ENCODE results near the gene HYLS1. TPM values are rescaled to one million over a fixed set of nuclear protein-coding genes. Genes with fewer than 3 reads are reported as not detected.

The HYLS1 gene
- total RNA-seq, 1 experiment from 2014 or later, result 8.1 TPM

DNA sequence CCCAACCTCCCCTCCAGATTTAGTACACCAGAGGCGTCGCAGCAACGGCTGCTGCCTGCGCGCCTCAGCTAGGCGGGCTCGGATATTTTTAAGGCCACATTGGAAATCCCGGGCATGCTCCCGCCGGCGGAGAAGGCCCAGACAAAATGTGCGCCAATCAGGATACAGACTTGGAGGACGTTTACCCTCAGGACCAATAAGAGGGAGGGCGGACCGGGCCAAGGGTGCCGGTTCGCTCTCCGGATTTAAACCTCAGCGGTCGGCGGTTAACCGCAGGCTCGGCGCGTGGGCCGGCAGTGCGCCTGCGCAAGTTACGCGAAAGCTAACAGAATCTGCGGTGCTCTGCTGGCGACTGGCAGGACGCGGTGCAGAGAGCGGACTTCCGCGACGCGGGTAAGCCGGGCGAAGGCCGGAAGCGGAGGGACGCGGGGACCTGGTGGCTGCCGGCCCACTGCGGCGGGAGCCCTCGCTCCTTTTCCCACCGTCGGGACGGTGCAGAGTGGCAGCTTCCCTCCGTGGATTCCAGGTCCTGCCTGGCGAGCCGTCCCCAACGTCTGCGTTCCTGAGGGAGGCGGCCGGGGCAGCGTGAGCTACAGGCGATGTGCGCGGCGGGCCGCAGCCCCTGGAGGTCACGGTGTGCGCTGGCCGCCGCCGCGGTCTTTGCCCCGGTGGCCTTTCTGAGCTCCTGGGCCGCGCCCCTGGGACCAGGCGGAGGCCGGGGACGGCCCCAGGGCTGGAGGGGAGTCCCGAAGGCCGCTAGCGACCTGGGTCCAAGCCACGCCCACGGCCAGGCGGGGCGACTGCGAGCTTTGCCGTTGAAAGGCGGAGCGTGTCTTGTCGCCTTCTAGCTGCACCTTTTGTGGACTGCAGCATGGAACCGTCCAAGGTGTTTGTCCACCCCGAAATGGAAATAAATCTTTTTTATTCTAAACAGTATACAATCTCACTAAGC is at the start of gene HYLS1 (continued):
- TF ChIP-seq, protein P1, sequence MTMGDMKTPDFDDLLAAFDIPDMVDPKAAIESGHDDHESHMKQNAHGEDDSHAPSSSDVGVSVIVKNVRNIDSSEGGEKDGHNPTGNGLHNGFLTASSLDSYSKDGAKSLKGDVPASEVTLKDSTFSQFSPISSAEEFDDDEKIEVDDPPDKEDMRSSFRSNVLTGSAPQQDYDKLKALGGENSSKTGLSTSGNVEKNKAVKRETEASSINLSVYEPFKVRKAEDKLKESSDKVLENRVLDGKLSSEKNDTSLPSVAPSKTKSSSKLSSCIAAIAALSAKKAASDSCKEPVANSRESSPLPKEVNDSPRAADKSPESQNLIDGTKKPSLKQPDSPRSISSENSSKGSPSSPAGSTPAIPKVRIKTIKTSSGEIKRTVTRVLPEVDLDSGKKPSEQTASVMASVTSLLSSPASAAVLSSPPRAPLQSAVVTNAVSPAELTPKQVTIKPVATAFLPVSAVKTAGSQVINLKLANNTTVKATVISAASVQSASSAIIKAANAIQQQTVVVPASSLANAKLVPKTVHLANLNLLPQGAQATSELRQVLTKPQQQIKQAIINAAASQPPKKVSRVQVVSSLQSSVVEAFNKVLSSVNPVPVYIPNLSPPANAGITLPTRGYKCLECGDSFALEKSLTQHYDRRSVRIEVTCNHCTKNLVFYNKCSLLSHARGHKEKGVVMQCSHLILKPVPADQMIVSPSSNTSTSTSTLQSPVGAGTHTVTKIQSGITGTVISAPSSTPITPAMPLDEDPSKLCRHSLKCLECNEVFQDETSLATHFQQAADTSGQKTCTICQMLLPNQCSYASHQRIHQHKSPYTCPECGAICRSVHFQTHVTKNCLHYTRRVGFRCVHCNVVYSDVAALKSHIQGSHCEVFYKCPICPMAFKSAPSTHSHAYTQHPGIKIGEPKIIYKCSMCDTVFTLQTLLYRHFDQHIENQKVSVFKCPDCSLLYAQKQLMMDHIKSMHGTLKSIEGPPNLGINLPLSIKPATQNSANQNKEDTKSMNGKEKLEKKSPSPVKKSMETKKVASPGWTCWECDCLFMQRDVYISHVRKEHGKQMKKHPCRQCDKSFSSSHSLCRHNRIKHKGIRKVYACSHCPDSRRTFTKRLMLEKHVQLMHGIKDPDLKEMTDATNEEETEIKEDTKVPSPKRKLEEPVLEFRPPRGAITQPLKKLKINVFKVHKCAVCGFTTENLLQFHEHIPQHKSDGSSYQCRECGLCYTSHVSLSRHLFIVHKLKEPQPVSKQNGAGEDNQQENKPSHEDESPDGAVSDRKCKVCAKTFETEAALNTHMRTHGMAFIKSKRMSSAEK (CRISPR knock-in tag; IDR thresholded peaks at IDR 0.05; ENCODE audit: borderline replicate concordance), result 0 out of 2 replicates have a peak, but pooled peaks have one; percentile 21
- TF ChIP-seq ZNF317 (CRISPR knock-in tag; IDR thresholded peaks at IDR 0.05; ENCODE audit: borderline replicate concordance, low read depth) (peak; percentile 60), CREM (CRISPR knock-in tag; IDR thresholded peaks at IDR 0.05) (peak; percentile 67; the same call in 1 of the 2 replicates)

DNA sequence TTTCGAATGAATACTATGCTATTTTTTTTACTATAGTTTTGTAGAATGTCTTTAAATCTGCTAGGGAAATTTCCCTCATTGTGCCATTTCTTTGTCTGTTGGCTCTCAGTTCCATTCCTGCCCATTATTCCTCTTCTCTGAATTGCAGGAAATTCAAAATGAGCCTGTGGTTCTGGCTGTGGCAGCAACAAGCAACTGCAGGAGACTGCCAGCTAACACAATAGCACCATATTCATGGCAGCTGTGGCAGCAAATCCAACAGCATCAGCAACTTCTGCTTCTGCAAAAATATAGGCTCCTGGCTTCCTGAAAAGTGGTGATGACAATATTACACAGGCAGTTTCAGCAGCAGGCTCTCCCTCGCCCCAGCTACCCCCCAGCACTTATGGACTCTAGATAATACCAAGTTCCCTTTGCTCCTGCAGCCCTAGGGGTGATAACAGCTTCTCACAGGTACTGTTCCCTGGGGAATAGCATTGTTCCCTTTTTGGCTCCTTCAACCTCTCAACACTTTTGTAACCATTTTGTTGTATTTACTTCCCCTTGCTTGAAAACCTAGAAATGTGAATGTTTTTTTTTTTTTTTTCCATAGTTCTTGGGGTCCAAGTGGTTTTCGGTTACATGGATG is 45.0 kb upstream of the HYLS1 start:
- no peak for DNase-seq (ENCODE audit: low spot score)
- H3K36me3 Mint-ChIP-seq, result peaks cover 15% of the 10 kb centered on the region
- H3K27ac Mint-ChIP-seq, result no peak overlapping the region
- ATAC-seq, result peak; percentile 85
- ChIA-PET CTCF (interaction anchor here (0.7 to 1.0 kb wide), 3 partner anchors 92 to 496 kb away, joined by 3 to 4 read pairs (median 3); no protein-coding TSS in a partner anchor), POLR2A (no interaction called here)
- H3K9me3 Mint-ChIP-seq, result peaks cover 28% of the 10 kb centered on the region
- TF ChIP-seq, protein P2, sequence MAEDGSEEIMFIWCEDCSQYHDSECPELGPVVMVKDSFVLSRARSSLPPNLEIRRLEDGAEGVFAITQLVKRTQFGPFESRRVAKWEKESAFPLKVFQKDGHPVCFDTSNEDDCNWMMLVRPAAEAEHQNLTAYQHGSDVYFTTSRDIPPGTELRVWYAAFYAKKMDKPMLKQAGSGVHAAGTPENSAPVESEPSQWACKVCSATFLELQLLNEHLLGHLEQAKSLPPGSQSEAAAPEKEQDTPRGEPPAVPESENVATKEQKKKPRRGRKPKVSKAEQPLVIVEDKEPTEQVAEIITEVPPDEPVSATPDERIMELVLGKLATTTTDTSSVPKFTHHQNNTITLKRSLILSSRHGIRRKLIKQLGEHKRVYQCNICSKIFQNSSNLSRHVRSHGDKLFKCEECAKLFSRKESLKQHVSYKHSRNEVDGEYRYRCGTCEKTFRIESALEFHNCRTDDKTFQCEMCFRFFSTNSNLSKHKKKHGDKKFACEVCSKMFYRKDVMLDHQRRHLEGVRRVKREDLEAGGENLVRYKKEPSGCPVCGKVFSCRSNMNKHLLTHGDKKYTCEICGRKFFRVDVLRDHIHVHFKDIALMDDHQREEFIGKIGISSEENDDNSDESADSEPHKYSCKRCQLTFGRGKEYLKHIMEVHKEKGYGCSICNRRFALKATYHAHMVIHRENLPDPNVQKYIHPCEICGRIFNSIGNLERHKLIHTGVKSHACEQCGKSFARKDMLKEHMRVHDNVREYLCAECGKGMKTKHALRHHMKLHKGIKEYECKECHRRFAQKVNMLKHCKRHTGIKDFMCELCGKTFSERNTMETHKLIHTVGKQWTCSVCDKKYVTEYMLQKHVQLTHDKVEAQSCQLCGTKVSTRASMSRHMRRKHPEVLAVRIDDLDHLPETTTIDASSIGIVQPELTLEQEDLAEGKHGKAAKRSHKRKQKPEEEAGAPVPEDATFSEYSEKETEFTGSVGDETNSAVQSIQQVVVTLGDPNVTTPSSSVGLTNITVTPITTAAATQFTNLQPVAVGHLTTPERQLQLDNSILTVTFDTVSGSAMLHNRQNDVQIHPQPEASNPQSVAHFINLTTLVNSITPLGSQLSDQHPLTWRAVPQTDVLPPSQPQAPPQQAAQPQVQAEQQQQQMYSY (CRISPR knock-in tag; IDR thresholded peaks at IDR 0.05), result no peak
- TF ChIP-seq ZNF396 (CRISPR knock-in tag; IDR thresholded peaks at IDR 0.05; ENCODE audit: borderline replicate concordance) (no peak), ELF4 (CRISPR knock-in tag; IDR thresholded peaks at IDR 0.05; ENCODE audit: low read depth) (no peak), TP53 (CRISPR knock-in tag; IDR thresholded peaks at IDR 0.05) (no peak), ZNF138 (CRISPR knock-in tag; conservative IDR thresholded peaks at IDR 0.05) (no peak)
- TF ChIP-seq, protein P3, sequence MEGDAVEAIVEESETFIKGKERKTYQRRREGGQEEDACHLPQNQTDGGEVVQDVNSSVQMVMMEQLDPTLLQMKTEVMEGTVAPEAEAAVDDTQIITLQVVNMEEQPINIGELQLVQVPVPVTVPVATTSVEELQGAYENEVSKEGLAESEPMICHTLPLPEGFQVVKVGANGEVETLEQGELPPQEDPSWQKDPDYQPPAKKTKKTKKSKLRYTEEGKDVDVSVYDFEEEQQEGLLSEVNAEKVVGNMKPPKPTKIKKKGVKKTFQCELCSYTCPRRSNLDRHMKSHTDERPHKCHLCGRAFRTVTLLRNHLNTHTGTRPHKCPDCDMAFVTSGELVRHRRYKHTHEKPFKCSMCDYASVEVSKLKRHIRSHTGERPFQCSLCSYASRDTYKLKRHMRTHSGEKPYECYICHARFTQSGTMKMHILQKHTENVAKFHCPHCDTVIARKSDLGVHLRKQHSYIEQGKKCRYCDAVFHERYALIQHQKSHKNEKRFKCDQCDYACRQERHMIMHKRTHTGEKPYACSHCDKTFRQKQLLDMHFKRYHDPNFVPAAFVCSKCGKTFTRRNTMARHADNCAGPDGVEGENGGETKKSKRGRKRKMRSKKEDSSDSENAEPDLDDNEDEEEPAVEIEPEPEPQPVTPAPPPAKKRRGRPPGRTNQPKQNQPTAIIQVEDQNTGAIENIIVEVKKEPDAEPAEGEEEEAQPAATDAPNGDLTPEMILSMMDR (IDR thresholded peaks at IDR 0.05), result no peak
- TF ChIP-seq, protein P4, sequence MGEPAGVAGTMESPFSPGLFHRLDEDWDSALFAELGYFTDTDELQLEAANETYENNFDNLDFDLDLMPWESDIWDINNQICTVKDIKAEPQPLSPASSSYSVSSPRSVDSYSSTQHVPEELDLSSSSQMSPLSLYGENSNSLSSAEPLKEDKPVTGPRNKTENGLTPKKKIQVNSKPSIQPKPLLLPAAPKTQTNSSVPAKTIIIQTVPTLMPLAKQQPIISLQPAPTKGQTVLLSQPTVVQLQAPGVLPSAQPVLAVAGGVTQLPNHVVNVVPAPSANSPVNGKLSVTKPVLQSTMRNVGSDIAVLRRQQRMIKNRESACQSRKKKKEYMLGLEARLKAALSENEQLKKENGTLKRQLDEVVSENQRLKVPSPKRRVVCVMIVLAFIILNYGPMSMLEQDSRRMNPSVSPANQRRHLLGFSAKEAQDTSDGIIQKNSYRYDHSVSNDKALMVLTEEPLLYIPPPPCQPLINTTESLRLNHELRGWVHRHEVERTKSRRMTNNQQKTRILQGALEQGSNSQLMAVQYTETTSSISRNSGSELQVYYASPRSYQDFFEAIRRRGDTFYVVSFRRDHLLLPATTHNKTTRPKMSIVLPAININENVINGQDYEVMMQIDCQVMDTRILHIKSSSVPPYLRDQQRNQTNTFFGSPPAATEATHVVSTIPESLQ (CRISPR knock-in tag; IDR thresholded peaks at IDR 0.05), result no peak
- TF ChIP-seq, protein P5, sequence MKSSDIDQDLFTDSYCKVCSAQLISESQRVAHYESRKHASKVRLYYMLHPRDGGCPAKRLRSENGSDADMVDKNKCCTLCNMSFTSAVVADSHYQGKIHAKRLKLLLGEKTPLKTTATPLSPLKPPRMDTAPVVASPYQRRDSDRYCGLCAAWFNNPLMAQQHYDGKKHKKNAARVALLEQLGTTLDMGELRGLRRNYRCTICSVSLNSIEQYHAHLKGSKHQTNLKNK (CRISPR knock-in tag; IDR thresholded peaks at IDR 0.05), result no peak
- H3K4me3 Mint-ChIP-seq, result no peak overlapping the region
- H3K27me3 Mint-ChIP-seq (ENCODE audit: low read depth), result no peaks in the 10 kb centered on the region
- H3K4me1 Mint-ChIP-seq, result peaks cover 11% of the 10 kb centered on the region
